Calu3 (cell line): Measurements from ENCODE around the gene RIOK3. TPM values are rescaled to one million over a fixed set of nuclear protein-coding genes. Genes with fewer than 3 reads are reported as not detected.

Source experiments
- BruUV-seq: library from RNA; stranded (reverse); fragments of 400-500 nt; replicated peaks from 2 replicates; lab custom pipeline; 2021; lab: Mats Ljungman, UMichigan
- CTCF ChIA-PET: fragments of 300-600 bp; sonication (Branson Sonifier 250); formaldehyde crosslinking; loops from one replicate; lab custom pipeline; 2022; ENCODE audit warnings: antibody characterized with exemption; lab: Charles Lee
- DNase-seq: peaks from one replicate; pipeline ENCODE4 v3.0.0; 2022
- H3K27ac Mint-ChIP-seq: one replicate; pipeline ENCODE4 v1.8.0; 2022; ENCODE audit warnings: mixed read lengths; ENCODE audit not compliant: unreplicated experiment
- H3K27me3 Mint-ChIP-seq: one replicate; pipeline ENCODE4 v1.8.0; 2022; ENCODE audit warnings: mixed read lengths; ENCODE audit not compliant: unreplicated experiment
- H3K36me3 Mint-ChIP-seq: one replicate; pipeline ENCODE4 v1.8.0; 2022; ENCODE audit warnings: mild to moderate bottlenecking, moderate library complexity, mixed read lengths; ENCODE audit not compliant: insufficient read depth, unreplicated experiment
- H3K4me1 Mint-ChIP-seq: one replicate; pipeline ENCODE4 v1.8.0; 2022; ENCODE audit warnings: mild to moderate bottlenecking, low read depth, mixed read lengths; ENCODE audit not compliant: unreplicated experiment
- H3K4me3 Mint-ChIP-seq: one replicate; pipeline ENCODE4 v1.8.0; 2022; ENCODE audit warnings: mild to moderate bottlenecking, low read depth, moderate library complexity, mixed read lengths; ENCODE audit not compliant: unreplicated experiment
- H3K9me3 Mint-ChIP-seq: one replicate; pipeline ENCODE4 v1.8.0; 2022; ENCODE audit warnings: low read depth, mixed read lengths; ENCODE audit not compliant: unreplicated experiment
- intact Hi-C: fragments of 100-400 bp; cut with micrococcal nuclease; formaldehyde crosslinking; loops from one replicate; pipeline ENCODE4 v1.10.0; 2022; ENCODE audit not compliant: unreplicated experiment
- total RNA-seq: library from RNA; stranded (reverse); gene quantifications from 2 replicates; pipeline ENCODE4 v1.2.3, GENCODE V29; 2022
- TF ChIP-seq, protein P1 (sequence below): fragments of 200-600 bp; IDR thresholded peaks from one replicate; pipeline ENCODE4 v1.8.0; 2022; ENCODE audit warnings: antibody characterized with exemption; ENCODE audit not compliant: unreplicated experiment

Gene RIOK3
- total RNA-seq, 1 experiment from 2014 or later = 91.1 TPM

GRCh38 chr18:23442958-23443357 is 10.1 kb upstream of the RIOK3 start:
- H3K27ac Mint-ChIP-seq = no peak overlapping the region
- H3K9me3 Mint-ChIP-seq = no peaks in the 10 kb centered on the region
- no peaks in the 10 kb centered on the region for H3K4me1 Mint-ChIP-seq
- H3K27me3 Mint-ChIP-seq = no peaks in the 10 kb centered on the region
- CTCF ChIA-PET = interaction anchor here (0.7 to 1.9 kb wide), 2 partner anchors 11 to 12 kb away, joined by 3 to 5 read pairs; partner anchors contain the start of gene RIOK3
- BruUV-seq = no TSS peak
- intact Hi-C loops = no loop called here
- no peak overlapping the region for H3K4me3 Mint-ChIP-seq
- TF ChIP-seq, protein P1, sequence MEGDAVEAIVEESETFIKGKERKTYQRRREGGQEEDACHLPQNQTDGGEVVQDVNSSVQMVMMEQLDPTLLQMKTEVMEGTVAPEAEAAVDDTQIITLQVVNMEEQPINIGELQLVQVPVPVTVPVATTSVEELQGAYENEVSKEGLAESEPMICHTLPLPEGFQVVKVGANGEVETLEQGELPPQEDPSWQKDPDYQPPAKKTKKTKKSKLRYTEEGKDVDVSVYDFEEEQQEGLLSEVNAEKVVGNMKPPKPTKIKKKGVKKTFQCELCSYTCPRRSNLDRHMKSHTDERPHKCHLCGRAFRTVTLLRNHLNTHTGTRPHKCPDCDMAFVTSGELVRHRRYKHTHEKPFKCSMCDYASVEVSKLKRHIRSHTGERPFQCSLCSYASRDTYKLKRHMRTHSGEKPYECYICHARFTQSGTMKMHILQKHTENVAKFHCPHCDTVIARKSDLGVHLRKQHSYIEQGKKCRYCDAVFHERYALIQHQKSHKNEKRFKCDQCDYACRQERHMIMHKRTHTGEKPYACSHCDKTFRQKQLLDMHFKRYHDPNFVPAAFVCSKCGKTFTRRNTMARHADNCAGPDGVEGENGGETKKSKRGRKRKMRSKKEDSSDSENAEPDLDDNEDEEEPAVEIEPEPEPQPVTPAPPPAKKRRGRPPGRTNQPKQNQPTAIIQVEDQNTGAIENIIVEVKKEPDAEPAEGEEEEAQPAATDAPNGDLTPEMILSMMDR = no peak
- no peak for DNase-seq
- peaks cover 3% of the 10 kb centered on the region for H3K36me3 Mint-ChIP-seq

DNA sequence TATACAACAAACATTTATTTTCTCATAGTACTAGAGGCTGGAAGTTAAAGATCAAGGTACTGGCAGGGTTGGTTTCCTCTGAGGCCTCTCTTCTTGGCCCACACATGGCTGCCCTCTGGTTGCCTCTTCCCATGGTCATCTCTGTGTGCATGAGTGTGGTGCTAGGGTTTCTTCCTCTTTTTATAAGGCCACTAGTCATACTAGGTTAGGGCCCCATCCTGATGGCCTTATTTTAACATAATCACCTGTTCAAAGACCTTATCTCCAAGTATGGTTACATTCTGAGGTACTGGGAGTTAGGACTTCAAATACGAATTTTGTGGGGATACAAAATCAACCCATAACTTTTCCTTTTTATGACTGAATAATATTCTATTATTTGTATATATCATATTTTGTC is 4.8 kb upstream of the RIOK3 start:
- intact Hi-C loops = no loop called here
- peaks cover 16% of the 10 kb centered on the region for H3K4me1 Mint-ChIP-seq
- no peak overlapping the region for H3K4me3 Mint-ChIP-seq
- CTCF ChIA-PET = no interaction called here
- no peak overlapping the region for H3K27ac Mint-ChIP-seq
- peaks cover 9% of the 10 kb centered on the region for H3K36me3 Mint-ChIP-seq
- TF ChIP-seq, protein P1 = no peak
- no peaks in the 10 kb centered on the region for H3K27me3 Mint-ChIP-seq
- H3K9me3 Mint-ChIP-seq = no peaks in the 10 kb centered on the region
- no TSS peak for BruUV-seq
- no peak for DNase-seq

- H3K27ac Mint-ChIP-seq = no peak overlapping the region
- CTCF ChIA-PET = no interaction called here
- BruUV-seq = no TSS peak
- H3K9me3 Mint-ChIP-seq = no peaks in the 10 kb centered on the region
- H3K27me3 Mint-ChIP-seq = no peaks in the 10 kb centered on the region
- DNase-seq = no peak
- H3K4me1 Mint-ChIP-seq = peaks cover 16% of the 10 kb centered on the region
- intact Hi-C loops = no loop called here
- TF ChIP-seq, protein P1 = no peak
- peaks cover 26% of the 10 kb centered on the region for H3K36me3 Mint-ChIP-seq
- H3K4me3 Mint-ChIP-seq = no peak overlapping the region
Observed at GRCh38 chr18:23450022-23450421, 3.1 kb upstream of the RIOK3 start.

GRCh38 chr18:23451011-23451410 is 2.1 kb upstream of the RIOK3 start:
- Mint-ChIP-seq H3K27ac (no peak overlapping the region), H3K36me3 (peaks cover 36% of the 10 kb centered on the region), H3K4me1 (peaks cover 16% of the 10 kb centered on the region), H3K4me3 (no peak overlapping the region), H3K27me3 (no peaks in the 10 kb centered on the region), H3K9me3 (no peaks in the 10 kb centered on the region)
- CTCF ChIA-PET = no interaction called here
- intact Hi-C loops = no loop called here
- TF ChIP-seq, protein P1 = no peak
- no TSS peak for BruUV-seq
- no peak for DNase-seq
